IMR-90 (cell line): Measurements from ENCODE around the gene CACNA1G. TPM values are rescaled to one million over a fixed set of nuclear protein-coding genes. Genes with fewer than 3 reads are reported as not detected.
A peak's percentile ranks its signal among the peaks of the same experiment; 100 is the strongest.

Experiments
- ATAC-seq: fragments of 200-7000 bp; cut with Tn5 transposase; 2 replicates; pipeline ENCODE4 v1.9.1; 2020; ENCODE audit warnings: low read depth, mild to moderate bottlenecking, moderate library complexity
- BruUV-seq: library from RNA; stranded (reverse); fragments of 400-500 nt; replicated peaks from 2 replicates; lab custom pipeline; 2021; lab: Mats Ljungman, UMichigan
- CTCF ChIA-PET: fragments of 300-600 bp; formaldehyde crosslinking; extraction: SDS; loops from one replicate; lab custom pipeline; 2021; ENCODE audit warnings: antibody characterized with exemption; lab: Yijun Ruan, JAX
- POLR2A ChIA-PET: fragments of 300-600 bp; sonication (Branson Sonifier 250); formaldehyde crosslinking; loops from one replicate; lab custom pipeline; 2022; ENCODE audit warnings: antibody characterized with exemption; ENCODE audit not compliant: unreplicated experiment; lab: Charles Lee
- DNase-seq: peaks from one replicate; pipeline ENCODE4 v3.0.0; 2013
- H2AFZ ChIP-seq: replicated peaks from 2 replicates; pipeline ENCODE3; 2013; ENCODE audit warnings: low read length, mild to moderate bottlenecking; ENCODE audit not compliant: poor library complexity
- H2AK5ac ChIP-seq: 2 replicates; pipeline ENCODE4 v1.6.1; 2013; ENCODE audit warnings: low read depth, low read length, inconsistent platforms
- H2AK9ac ChIP-seq: replicated peaks from 2 replicates; pipeline ENCODE3; 2013; ENCODE audit warnings: mild to moderate bottlenecking, low read depth, low read length, moderate library complexity; ENCODE audit not compliant: poor library complexity
- H2BK120ac ChIP-seq: 2 replicates; pipeline ENCODE4 v1.6.1; 2013; ENCODE audit warnings: low read depth, low read length, inconsistent platforms
- H2BK15ac ChIP-seq: 3 replicates; pipeline ENCODE4 v1.6.1; 2013; ENCODE audit warnings: low read depth, low read length, inconsistent platforms
- H2BK20ac ChIP-seq: 2 replicates; pipeline ENCODE4 v1.6.1; 2013; ENCODE audit warnings: low read depth, mild to moderate bottlenecking, inconsistent platforms, low read length, moderate library complexity
- H2BK5ac ChIP-seq: 2 replicates; pipeline ENCODE4 v1.6.1; 2013; ENCODE audit warnings: mild to moderate bottlenecking, low read depth, low read length, inconsistent platforms; ENCODE audit not compliant: poor library complexity, severe bottlenecking
- H3K14ac ChIP-seq: replicated peaks from 2 replicates; pipeline ENCODE4 v1.6.1; 2013; ENCODE audit warnings: low read depth, low read length, inconsistent platforms
- H3K18ac ChIP-seq: 2 replicates; pipeline ENCODE4 v1.6.1; 2013; ENCODE audit warnings: low read depth, low read length, control low read depth
- H3K23ac ChIP-seq: 2 replicates; pipeline ENCODE4 v1.6.1; 2013; ENCODE audit warnings: low read depth, low read length, inconsistent platforms
- H3K27ac ChIP-seq: 2 replicates; pipeline ENCODE4 v1.5.1; 2013; ENCODE audit warnings: mild to moderate bottlenecking, control low read depth, low read length; ENCODE audit not compliant: insufficient read depth
- H3K27me3 ChIP-seq: 2 replicates; pipeline ENCODE4 v1.6.1; 2013; ENCODE audit warnings: low read length; ENCODE audit not compliant: control insufficient read depth, insufficient read depth
- H3K36me3 ChIP-seq: 2 replicates; pipeline ENCODE4 v1.6.1; 2013; ENCODE audit warnings: low read length, mixed read lengths; ENCODE audit not compliant: control insufficient read depth, insufficient read depth
- H3K4ac ChIP-seq: 2 replicates; pipeline ENCODE4 v1.6.1; 2013; ENCODE audit warnings: low read depth, low read length, inconsistent platforms
- H3K4me1 ChIP-seq: 2 replicates; pipeline ENCODE4 v1.6.1; 2013; ENCODE audit warnings: low read length, mixed read lengths; ENCODE audit not compliant: control insufficient read depth, insufficient read depth
- H3K4me2 ChIP-seq: 2 replicates; pipeline ENCODE4 v1.6.1; 2013; ENCODE audit warnings: low read depth, mild to moderate bottlenecking, control low read depth, low read length, moderate library complexity
- H3K4me3 ChIP-seq: 2 replicates; pipeline ENCODE4 v1.5.1; 2013; ENCODE audit warnings: low read depth, mild to moderate bottlenecking, control low read depth, low read length, moderate library complexity; ENCODE audit not compliant: insufficient read depth
- H3K56ac ChIP-seq: 2 replicates; pipeline ENCODE4 v1.6.1; 2013; ENCODE audit warnings: low read length, inconsistent platforms; ENCODE audit not compliant: insufficient read depth; ENCODE audit errors: extremely low read depth
- H3K79me1 ChIP-seq, 2 experiments: 2 replicates each; pipeline ENCODE4 v1.6.1; 2013; ENCODE audit warnings: low read length in 2 of 2, inconsistent platforms in 1 of 2, low read depth in 1 of 2
- H3K9ac ChIP-seq: 2 replicates; pipeline ENCODE4 v1.6.1; 2013; ENCODE audit warnings: low read depth, low read length, control low read depth
- H3K9me1 ChIP-seq: 2 replicates; pipeline ENCODE4 v1.6.1; 2013; ENCODE audit warnings: low read length, inconsistent platforms; ENCODE audit not compliant: insufficient read depth
- H3K9me3 ChIP-seq: 2 replicates; pipeline ENCODE4 v1.6.1; 2013; ENCODE audit warnings: low read length; ENCODE audit not compliant: control insufficient read depth, insufficient read depth
- H4K20me1 ChIP-seq: 2 replicates; pipeline ENCODE4 v1.6.1; 2013; ENCODE audit warnings: low read length, inconsistent platforms; ENCODE audit not compliant: insufficient read depth
- H4K5ac ChIP-seq: 2 replicates; pipeline ENCODE4 v1.6.1; 2013; ENCODE audit warnings: mild to moderate bottlenecking, low read depth, low read length, control low read depth
- H4K8ac ChIP-seq, 2 experiments: 2 replicates each; pipeline ENCODE4 v1.6.1; 2013; ENCODE audit warnings: low read depth in 2 of 2, low read length in 2 of 2, control low read depth in 1 of 2, inconsistent platforms in 1 of 2
- H4K91ac ChIP-seq: 2 replicates; pipeline ENCODE4 v1.6.1; 2013; ENCODE audit warnings: low read depth, low read length, inconsistent platforms; ENCODE audit not compliant: insufficient read depth
- BHLHE40 ChIP-seq: fragments of 150-350 bp; IDR thresholded peaks from 2 replicates; pipeline ENCODE4 v1.6.1; 2016; ENCODE audit warnings: mild to moderate bottlenecking, low read depth, low read length
- CEBPB ChIP-seq: IDR thresholded peaks from 2 replicates; pipeline ENCODE4 v1.6.1; 2012; ENCODE audit warnings: low read depth, low read length, improper control_type of control experiment
- CHD1 ChIP-seq: IDR thresholded peaks from 2 replicates; pipeline ENCODE4 v1.6.1; 2012; ENCODE audit warnings: low read depth, low read length, improper control_type of control experiment
- CTCF ChIP-seq: conservative IDR thresholded peaks from 2 replicates; pipeline ENCODE4 v1.5.1; 2012; ENCODE audit warnings: mild to moderate bottlenecking, low read depth, low read length, improper control_type of control experiment
- ELK1 ChIP-seq: fragments of 150-350 bp; IDR thresholded peaks from 2 replicates; pipeline ENCODE4 v1.6.1; 2016; ENCODE audit warnings: low read depth, mild to moderate bottlenecking, low read length, moderate library complexity, borderline replicate concordance
- FOS ChIP-seq: fragments of 150-350 bp; IDR thresholded peaks from 2 replicates; pipeline ENCODE4 v1.6.1; 2016; ENCODE audit warnings: low read depth, low read length
- MAFK ChIP-seq: IDR thresholded peaks from 2 replicates; pipeline ENCODE4 v1.6.1; 2012; ENCODE audit warnings: low read depth, low read length, improper control_type of control experiment
- MAZ ChIP-seq: IDR thresholded peaks from 2 replicates; pipeline ENCODE4 v1.6.1; 2012; ENCODE audit warnings: low read depth, mild to moderate bottlenecking, low read length, improper control_type of control experiment, moderate library complexity, borderline replicate concordance
- MXI1 ChIP-seq: IDR thresholded peaks from 2 replicates; pipeline ENCODE4 v1.6.1; 2012; ENCODE audit warnings: low read depth, mild to moderate bottlenecking, low read length, moderate library complexity, borderline replicate concordance
- NFE2L2 ChIP-seq: fragments of 150-350 bp; IDR thresholded peaks from 2 replicates; pipeline ENCODE4 v1.6.1; 2016; ENCODE audit warnings: low read depth, mild to moderate bottlenecking, low read length
- POLR2A ChIP-seq: IDR thresholded peaks from 2 replicates; pipeline ENCODE4 v1.6.1; 2012; ENCODE audit warnings: mild to moderate bottlenecking, low read depth, low read length
- RAD21 ChIP-seq: IDR thresholded peaks from 2 replicates; pipeline ENCODE4 v1.6.1; 2012; ENCODE audit warnings: low read length, improper control_type of control experiment
- RCOR1 ChIP-seq: IDR thresholded peaks from 2 replicates; pipeline ENCODE4 v1.6.1; 2012; ENCODE audit warnings: mild to moderate bottlenecking, low read length, improper control_type of control experiment; ENCODE audit not compliant: insufficient replicate concordance
- RFX5 ChIP-seq: IDR thresholded peaks from 2 replicates; pipeline ENCODE4 v1.8.0; 2012; ENCODE audit warnings: low read depth, mild to moderate bottlenecking, low read length, moderate library complexity
- SMC3 ChIP-seq: fragments of 150-350 bp; IDR thresholded peaks from 2 replicates; pipeline ENCODE4 v1.6.1; 2016; ENCODE audit warnings: low read depth, mild to moderate bottlenecking, antibody characterized with exemption, low read length, moderate library complexity
- USF2 ChIP-seq: fragments of 150-350 bp; IDR thresholded peaks from 2 replicates; pipeline ENCODE4 v1.6.1; 2017; ENCODE audit warnings: mild to moderate bottlenecking, antibody characterized with exemption, low read length, low read depth
- WGBS, 2 experiments: methylation state at CpG; one replicate each; pipeline versions ENCODE4 v1.1.5 to v1.1.7; 2013; ENCODE audit warnings: missing lambda C conversion rate in 2 of 2; ENCODE audit not compliant: insufficient read length in 1 of 2; ENCODE audit errors: extremely low coverage in 2 of 2; 5-methylcytosine and 5-hydroxymethylcytosine counted together
- dilution Hi-C: fragments of 300-500 bp; cut with HindIII; formaldehyde crosslinking; loops from one replicate; pipeline ENCODE4 v1.14.3; 2018; ENCODE audit warnings: low sequenced_read_pairs; ENCODE audit not compliant: unreplicated experiment
- in situ Hi-C: fragments of 300-500 bp; cut with MboI; formaldehyde crosslinking; loops from 3 replicates; pipeline ENCODE4 v1.14.3; 2019; ENCODE audit warnings: low sequenced_read_pairs, inconsistent platforms, mixed read lengths
- intact Hi-C: fragments of 100-400 bp; cut with micrococcal nuclease; formaldehyde crosslinking; loops from 2 replicates; pipeline ENCODE4 v1.10.0; 2022
- polyA plus RNA-seq, 3 experiments: library from polyadenylated mRNA; depleted of rRNA; stranded (reverse); fragments of >200 nt; gene quantifications; 2 replicates each; pipeline ENCODE4 v1.2.3, GENCODE V29; 2012; ENCODE audit warnings: low replicate concordance in 1 of 3
- total RNA-seq: library from RNA; depleted of rRNA; stranded (reverse); fragments of >200 nt; gene quantifications from 2 replicates; pipeline ENCODE4 v1.2.3, GENCODE V29; 2012

CACNA1G gene
- total and polyA plus RNA-seq, 2 of the 4 experiments (the other 2 are of a cell fraction): under 0.01 to 0.03 TPM

- Histone ChIP-seq H3K4me3 (no peak overlapping the region), H4K5ac (no peak overlapping the region), H3K4me1 (peaks cover 2% of the 10 kb centered on the region; the same call in 1 of the 2 replicates), H4K91ac (no peak overlapping the region), H2AFZ (peak overlapping the region; percentile 39), H3K36me3 (no peaks in the 10 kb centered on the region), H3K4me2 (no peak overlapping the region), H3K9me3 (no peaks in the 10 kb centered on the region), H3K27ac (no peak overlapping the region), H2AK5ac (no peak overlapping the region), H2BK20ac (no peak overlapping the region), H2BK120ac (no peak overlapping the region), H3K4ac (no peak overlapping the region), H3K23ac (no peak overlapping the region), H3K9ac (no peak overlapping the region), H2BK15ac (no peak overlapping the region), H3K27me3 (peaks cover 58% of the 10 kb centered on the region), H3K18ac (no peak overlapping the region), H3K14ac (no peak overlapping the region), H2AK9ac (peak overlapping the region; percentile 19), H3K56ac (no peak overlapping the region), H4K20me1 (no peaks in the 10 kb centered on the region), H2BK5ac (no peak overlapping the region), H3K9me1 (0 out of 2 replicates have a peak, but pooled peaks cover 5% of the 10 kb centered on the region), H4K8ac (no peak overlapping the region), H3K79me1 (no peaks in the 10 kb centered on the region)
- in situ Hi-C loops (no loop called here), intact Hi-C loops (no loop called here), dilution Hi-C loops (no loop called here)
- 47% methylated on average over 2 of the region's 8 CpGs; no CpG with 5 or more reads in 1 of the 2 experiments for WGBS, 2 experiments
- DNase-seq (no peak), ATAC-seq (no peak)
- POLR2A ChIA-PET: no interaction called here
- BruUV-seq: no TSS peak
- TF ChIP-seq SMC3 (no peak), FOS (no peak), ELK1 (no peak), CEBPB (no peak), POLR2A (no peak), BHLHE40 (no peak), NFE2L2 (no peak), RAD21 (no peak), CTCF (no peak), USF2 (no peak), RCOR1 (no peak), MAFK (no peak), RFX5 (no peak), CHD1 (no peak), MXI1 (no peak), MAZ (no peak)
- CTCF ChIA-PET: no interaction called here
Observed at GRCh38 chr17:50585891-50586290, 25.4 kb downstream of the CACNA1G start.
